ENCODE measurements around the gene OSBPL3.

GRCh38 chr7:24764011-24764410, 216.0 kb downstream of the OSBPL3 start:
- TF ChIP-seq, protein P1, sequence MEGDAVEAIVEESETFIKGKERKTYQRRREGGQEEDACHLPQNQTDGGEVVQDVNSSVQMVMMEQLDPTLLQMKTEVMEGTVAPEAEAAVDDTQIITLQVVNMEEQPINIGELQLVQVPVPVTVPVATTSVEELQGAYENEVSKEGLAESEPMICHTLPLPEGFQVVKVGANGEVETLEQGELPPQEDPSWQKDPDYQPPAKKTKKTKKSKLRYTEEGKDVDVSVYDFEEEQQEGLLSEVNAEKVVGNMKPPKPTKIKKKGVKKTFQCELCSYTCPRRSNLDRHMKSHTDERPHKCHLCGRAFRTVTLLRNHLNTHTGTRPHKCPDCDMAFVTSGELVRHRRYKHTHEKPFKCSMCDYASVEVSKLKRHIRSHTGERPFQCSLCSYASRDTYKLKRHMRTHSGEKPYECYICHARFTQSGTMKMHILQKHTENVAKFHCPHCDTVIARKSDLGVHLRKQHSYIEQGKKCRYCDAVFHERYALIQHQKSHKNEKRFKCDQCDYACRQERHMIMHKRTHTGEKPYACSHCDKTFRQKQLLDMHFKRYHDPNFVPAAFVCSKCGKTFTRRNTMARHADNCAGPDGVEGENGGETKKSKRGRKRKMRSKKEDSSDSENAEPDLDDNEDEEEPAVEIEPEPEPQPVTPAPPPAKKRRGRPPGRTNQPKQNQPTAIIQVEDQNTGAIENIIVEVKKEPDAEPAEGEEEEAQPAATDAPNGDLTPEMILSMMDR (IDR thresholded peaks at IDR 0.05; ENCODE audit: low read length), result no peak
- no peak for TF ChIP-seq EZH2 (optimal IDR thresholded peaks at IDR 0.05; ENCODE audit: low read depth, low read length)

All from MM.1S (cell line).